Stimulated activated CD8-positive, alpha-beta memory T cell treated with anti-CD3 and anti-CD28 coated beads, Interleukin-7, amount 100 ng/mL, for 4 hours (primary cell): Measurements from ENCODE around the gene CFAP97D2.
"Not testable (repeated sequence)": the region's sequence is repeated elsewhere in the genome, so short reads cannot be mapped to it uniquely, and the experiment has no call there.

Source experiments
- DNase-seq, 2 donors: peaks; one replicate each; pipeline ENCODE4 v3.0.0-alpha.2; 2020; ENCODE audit warnings: low read depth in 2 of 2

Gene CFAP97D2

GRCh38 chr13:114234645-114235421, 55.8 kb downstream of the CFAP97D2 start, which contains the start of gene CDC16:
Gene CDC16 (plus strand): TSS chr13:114234897. CDS start chr13:114235085, 188 bp downstream.
- DNase-seq = peak; percentile 72 to 86

GRCh38 chr13:114235697-114236096, 56.6 kb downstream of the CFAP97D2 start:
- DNase-seq = no peak

GRCh38 chr13:114236227-114236626, 57.2 kb downstream of the CFAP97D2 start:
- DNase-seq = no peak

GRCh38 chr13:114237415-114238112, 58.5 kb downstream of the CFAP97D2 start:
- no peak for DNase-seq

GRCh38 chr13:114241918-114242317, 62.9 kb downstream of the CFAP97D2 start:
- DNase-seq = no peak

- DNase-seq = no peak
Measured at GRCh38 chr13:114243971-114244370, 64.9 kb downstream of the CFAP97D2 start.

- DNase-seq = no peak
Measured at GRCh38 chr13:114244637-114245036, 65.6 kb downstream of the CFAP97D2 start.

- DNase-seq = no peak
Measured at GRCh38 chr13:114248011-114248410, 69.0 kb downstream of the CFAP97D2 start.

- DNase-seq = no peak
Measured at GRCh38 chr13:114249077-114249476, 70.0 kb downstream of the CFAP97D2 start.

GRCh38 chr13:114251639-114252440, 72.8 kb downstream of the CFAP97D2 start:
- not testable (repeated sequence) for DNase-seq

- DNase-seq = no peak
Measured at GRCh38 chr13:114256547-114256946, 77.5 kb downstream of the CFAP97D2 start.

GRCh38 chr13:114257014-114257413, 78.0 kb downstream of the CFAP97D2 start:
- DNase-seq = no peak

GRCh38 chr13:114258589-114258988, 79.5 kb downstream of the CFAP97D2 start:
- no peak for DNase-seq

- DNase-seq = no peak
Measured at GRCh38 chr13:114259374-114259773, 80.3 kb downstream of the CFAP97D2 start.

- no peak for DNase-seq
Measured at GRCh38 chr13:114259974-114260373, 80.9 kb downstream of the CFAP97D2 start.

- DNase-seq = no peak
Measured at GRCh38 chr13:114260814-114261213, 81.8 kb downstream of the CFAP97D2 start.

- no peak for DNase-seq
Measured at GRCh38 chr13:114261328-114261965, 82.4 kb downstream of the CFAP97D2 start.

- DNase-seq = no peak
Measured at GRCh38 chr13:114263578-114263977, 84.5 kb downstream of the CFAP97D2 start.

GRCh38 chr13:114264313-114264712, 85.3 kb downstream of the CFAP97D2 start:
- DNase-seq = not testable (repeated sequence)

GRCh38 chr13:114264886-114265611, 86.0 kb downstream of the CFAP97D2 start:
- no peak for DNase-seq

- no peak for DNase-seq
Measured at GRCh38 chr13:114266241-114266640, 87.2 kb downstream of the CFAP97D2 start.
